ENCODE results near the gene AGBL4. TPM values are rescaled to one million over a fixed set of nuclear protein-coding genes. Genes with fewer than 3 reads are reported as not detected.
"Not testable (repeated sequence)": the region's sequence is repeated elsewhere in the genome, so short reads cannot be mapped to it uniquely, and the experiment has no call there.

AGBL4 gene
- total RNA-seq, 2 donors from 2014 or later, result 0.40 to 5.5 TPM

- H3K9ac ChIP-seq (ENCODE audit: extremely low read depth, low read length, poor library complexity, severe bottlenecking), result no peak overlapping the region
Observed at GRCh38 chr1:48526008-48526710, 1497.6 kb downstream of the AGBL4 start.

GRCh38 chr1:48524892-48525467 is 1498.8 kb downstream of the AGBL4 start:
- peaks cover 3% of the 10 kb centered on the region for H3K9me3 Mint-ChIP-seq
- TF ChIP-seq CTCF (conservative IDR thresholded peaks at IDR 0.05), result no peak
- H3K36me3 ChIP-seq (ENCODE audit: control insufficient read depth, insufficient read depth, low read length), result no peaks in the 10 kb centered on the region

More at GRCh38 chr1:48526008-48526710, 1497.6 kb downstream of the AGBL4 start:
- no peaks in the 10 kb centered on the region for H3K36me3 ChIP-seq (ENCODE audit: control insufficient read depth, insufficient read depth, low read length)
- Mint-ChIP-seq H3K4me3 (no peak overlapping the region), H3K9me3 (peaks cover under 1% of the 10 kb centered on the region), H3K4me1 (peaks cover 58% of the 10 kb centered on the region), H3K27me3 (ENCODE audit: insufficient read depth) (no peaks in the 10 kb centered on the region), H3K36me3 (ENCODE audit: low read depth) (no peaks in the 10 kb centered on the region), H3K27ac (peak overlapping the region; percentile 27)
- H3K27ac ChIP-seq (ENCODE audit: low read depth, low read length), result peak overlapping the region; percentile 43
- 68 to 83% methylated on average over 2 to 4 of the region's 4 CpGs for WGBS, 2 experiments (ENCODE audit: insufficient coverage in 1 of 2, insufficient read length in 1 of 2)
- no peak for DNase-seq
- no peak overlapping the region for H3K4me3 ChIP-seq (ENCODE audit: low read length)
- TF ChIP-seq CTCF (conservative IDR thresholded peaks at IDR 0.05), result no peak
- H3K4me1 ChIP-seq (ENCODE audit: control insufficient read depth, insufficient read depth, low read length), result peaks cover 20% of the 10 kb centered on the region
- no peaks in the 10 kb centered on the region for H3K9me3 ChIP-seq (ENCODE audit: control insufficient read depth, low read length)
- H3K27me3 ChIP-seq (ENCODE audit: control insufficient read depth, insufficient read depth, low read length, poor library complexity, severe bottlenecking), result no peaks in the 10 kb centered on the region

GRCh38 chr1:48523558-48523957 is 1500.2 kb downstream of the AGBL4 start:
- Mint-ChIP-seq H3K27ac (no peak overlapping the region), H3K4me1 (peaks cover 40% of the 10 kb centered on the region), H3K27me3 (ENCODE audit: insufficient read depth) (no peaks in the 10 kb centered on the region), H3K36me3 (ENCODE audit: low read depth) (peaks cover 9% of the 10 kb centered on the region), H3K9me3 (peaks cover 13% of the 10 kb centered on the region), H3K4me3 (no peak overlapping the region)
- no peak for DNase-seq
- H3K27me3 ChIP-seq (ENCODE audit: control insufficient read depth, insufficient read depth, low read length, poor library complexity, severe bottlenecking), result no peaks in the 10 kb centered on the region
- H3K4me3 ChIP-seq (ENCODE audit: low read length), result no peak overlapping the region
- H3K36me3 ChIP-seq (ENCODE audit: control insufficient read depth, insufficient read depth, low read length), result no peaks in the 10 kb centered on the region
- no peak for TF ChIP-seq CTCF (conservative IDR thresholded peaks at IDR 0.05)
- no peak overlapping the region for H3K9ac ChIP-seq (ENCODE audit: extremely low read depth, low read length, poor library complexity, severe bottlenecking)
- H3K27ac ChIP-seq (ENCODE audit: low read depth, low read length), result no peak overlapping the region
- no peaks in the 10 kb centered on the region for H3K9me3 ChIP-seq (ENCODE audit: control insufficient read depth, low read length)
- H3K4me1 ChIP-seq (ENCODE audit: control insufficient read depth, insufficient read depth, low read length), result peaks cover 14% of the 10 kb centered on the region
- 92 to 95% methylated on average over 2 to 3 of the region's 3 CpGs for WGBS, 2 experiments (ENCODE audit: insufficient coverage in 1 of 2, insufficient read length in 1 of 2)

More at GRCh38 chr1:48524892-48525467, 1498.8 kb downstream of the AGBL4 start:
- H3K27ac Mint-ChIP-seq, result no peak overlapping the region
- Histone ChIP-seq H3K27ac (ENCODE audit: low read depth, low read length) (no peak overlapping the region), H3K9ac (ENCODE audit: extremely low read depth, low read length, poor library complexity, severe bottlenecking) (no peak overlapping the region), H3K4me1 (ENCODE audit: control insufficient read depth, insufficient read depth, low read length) (peaks cover 14% of the 10 kb centered on the region), H3K4me3 (ENCODE audit: low read length) (no peak overlapping the region), H3K9me3 (ENCODE audit: control insufficient read depth, low read length) (no peaks in the 10 kb centered on the region), H3K27me3 (ENCODE audit: control insufficient read depth, insufficient read depth, low read length, poor library complexity, severe bottlenecking) (no peaks in the 10 kb centered on the region)
- DNase-seq, result no peak
- H3K36me3 Mint-ChIP-seq (ENCODE audit: low read depth), result peaks cover under 1% of the 10 kb centered on the region
- H3K4me3 Mint-ChIP-seq, result no peak overlapping the region
- peaks cover 51% of the 10 kb centered on the region for H3K4me1 Mint-ChIP-seq
- H3K27me3 Mint-ChIP-seq (ENCODE audit: insufficient read depth), result no peaks in the 10 kb centered on the region
- WGBS, 2 experiments (ENCODE audit: insufficient coverage in 1 of 2, insufficient read length in 1 of 2), result 89% methylated on average over 1 of the region's 1 CpG; no CpG with 5 or more reads in 1 of the 2 experiments

- H3K27me3 ChIP-seq (ENCODE audit: control insufficient read depth, insufficient read depth, low read length, poor library complexity, severe bottlenecking); H3K27ac ChIP-seq (ENCODE audit: low read depth, low read length); H3K36me3 Mint-ChIP-seq (ENCODE audit: low read depth); H3K36me3 ChIP-seq (ENCODE audit: control insufficient read depth, insufficient read depth, low read length); H3K4me3 ChIP-seq (ENCODE audit: low read length); H3K27me3 Mint-ChIP-seq (ENCODE audit: insufficient read depth); DNase-seq; H3K9ac ChIP-seq (ENCODE audit: extremely low read depth, low read length, poor library complexity, severe bottlenecking); H3K4me1 ChIP-seq (ENCODE audit: control insufficient read depth, insufficient read depth, low read length); H3K27ac Mint-ChIP-seq; H3K9me3 ChIP-seq (ENCODE audit: control insufficient read depth, low read length); H3K4me3 Mint-ChIP-seq: not testable (repeated sequence)
- Mint-ChIP-seq H3K4me1 (peaks cover 26% of the 10 kb centered on the region), H3K9me3 (peaks cover 13% of the 10 kb centered on the region)
- 93 to 100% methylated on average over 2 to 6 of the region's 6 CpGs for WGBS, 2 experiments (ENCODE audit: insufficient coverage in 1 of 2, insufficient read length in 1 of 2)
Observed at GRCh38 chr1:48519896-48520295, 1503.9 kb downstream of the AGBL4 start.
